CD4-positive, alpha-beta T cell treated with Interleukin-2 at 100 ng/mL for 4 hours (primary cell): ENCODE measurements around the gene COA7.
A peak's percentile ranks its signal among the peaks of the same experiment; 100 is the strongest.

Experiments used
- DNase-seq: peaks from one replicate; pipeline ENCODE4 v3.0.0-alpha.2; 2020; ENCODE audit warnings: low spot score

The COA7 gene

DNA sequence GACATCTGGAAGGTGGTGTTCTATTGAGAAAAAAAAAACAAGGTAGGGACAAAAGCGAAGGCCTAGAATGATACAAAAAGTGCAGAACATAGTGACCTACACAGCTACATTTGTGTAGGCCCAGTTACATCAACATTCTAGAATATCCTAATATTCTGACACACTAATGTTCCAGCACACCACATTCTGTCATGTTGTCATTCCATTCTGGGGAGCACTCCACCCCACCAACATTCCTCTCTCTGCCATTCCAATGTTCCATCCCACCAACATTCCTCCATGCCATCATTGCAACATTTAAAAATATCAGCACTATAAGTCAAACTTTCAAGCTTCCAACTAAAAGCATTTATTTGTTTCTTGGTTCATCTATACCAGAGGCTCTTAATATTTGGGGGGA lies 28.5 kb downstream of the COA7 start:
- DNase-seq: no peak

DNA sequence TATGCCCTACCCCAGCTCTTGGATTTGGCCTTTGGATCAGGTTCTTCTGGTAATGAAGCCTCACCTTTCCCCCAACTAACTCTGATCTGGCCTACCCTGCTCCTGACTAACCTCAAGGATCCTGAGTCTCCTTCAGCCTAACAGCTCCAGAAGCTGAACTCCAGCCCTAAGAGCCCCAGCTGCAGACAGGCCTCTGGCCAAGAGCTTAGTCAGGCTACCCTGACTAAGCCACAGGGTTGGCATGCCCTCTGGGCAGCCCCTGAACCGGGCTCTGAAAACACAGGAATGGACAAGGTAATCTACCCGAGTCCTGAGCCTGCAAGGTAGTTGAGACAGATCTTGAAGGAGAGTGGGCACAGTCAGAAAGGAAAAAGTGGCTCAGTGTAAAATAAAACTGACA lies 29.4 kb downstream of the COA7 start:
- no peak for DNase-seq

- no peak for DNase-seq
These were observed 30.2 kb downstream of the COA7 start for GRCh38 chr1:52667984-52668383.

GRCh38 chr1:52667290-52667689 lies 30.9 kb downstream of the COA7 start:
- DNase-seq: no peak

GRCh38 chr1:52665006-52665941 lies 32.9 kb downstream of the COA7 start:
- no peak for DNase-seq

GRCh38 chr1:52663716-52664115 lies 34.4 kb downstream of the COA7 start:
- no peak for DNase-seq

- no peak for DNase-seq
These were observed 35.4 kb downstream of the COA7 start for GRCh38 chr1:52662645-52663313.

GRCh38 chr1:52660807-52661206 lies 37.3 kb downstream of the COA7 start:
- DNase-seq: no peak

- no peak for DNase-seq
These were observed 38.1 kb downstream of the COA7 start for GRCh38 chr1:52659851-52660596.

- peak; percentile 13 for DNase-seq
These were observed 38.8 kb downstream of the COA7 start for GRCh38 chr1:52659356-52659755.

GRCh38 chr1:52658795-52659194 lies 39.4 kb downstream of the COA7 start:
- peak; percentile 43 for DNase-seq

GRCh38 chr1:52657702-52658101 lies 40.4 kb downstream of the COA7 start:
- no peak for DNase-seq

DNA sequence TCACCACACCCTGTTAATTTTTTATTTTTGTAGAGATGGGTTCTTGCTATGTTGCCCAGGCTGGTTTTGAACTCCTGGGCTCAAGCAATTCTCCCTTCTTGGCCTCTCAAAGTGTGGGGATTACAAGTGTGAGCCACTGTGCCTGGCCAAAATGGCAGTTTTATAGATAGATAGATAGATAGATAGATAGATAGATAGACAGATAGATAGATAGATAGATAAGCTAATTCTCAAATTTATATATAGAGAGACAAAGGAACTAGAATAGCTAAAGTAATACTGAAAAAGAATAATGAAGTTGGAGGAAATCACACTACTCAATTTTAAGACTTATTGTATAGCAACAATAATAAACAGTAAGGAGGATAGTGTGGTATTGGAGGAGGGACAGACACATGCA lies 44.1 kb downstream of the COA7 start:
- DNase-seq: no peak

DNA sequence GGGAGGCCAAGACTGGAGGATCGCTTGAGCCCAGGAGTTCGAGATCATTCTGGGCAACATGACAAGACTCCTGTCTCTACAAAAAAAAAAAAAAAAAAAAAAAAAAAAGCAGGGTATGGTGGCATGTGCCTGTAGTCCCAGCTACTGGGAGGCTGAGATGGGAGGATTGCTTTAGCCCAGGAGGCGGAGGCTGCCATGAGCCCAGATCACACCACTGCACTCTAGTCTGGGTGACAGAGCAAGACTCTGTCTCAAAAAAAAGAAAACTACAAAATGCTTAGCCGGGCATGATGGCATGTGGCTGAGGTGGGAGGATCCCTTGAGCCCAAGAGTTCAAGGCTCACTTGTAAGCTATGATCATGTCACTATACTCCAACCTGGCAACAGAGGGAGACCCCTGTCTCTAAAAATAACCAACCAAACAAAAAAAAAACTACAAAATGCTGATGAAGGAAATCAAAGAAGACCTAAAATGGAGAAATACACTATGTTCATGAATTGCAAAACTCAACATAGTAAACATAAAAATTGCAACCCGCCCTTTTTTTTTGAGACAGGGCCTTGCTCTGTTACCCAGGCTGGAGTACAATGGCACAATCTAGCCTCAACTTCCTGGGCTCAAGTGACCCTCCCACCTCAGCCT lies 44.8 kb downstream of the COA7 start:
- DNase-seq: no peak

DNA sequence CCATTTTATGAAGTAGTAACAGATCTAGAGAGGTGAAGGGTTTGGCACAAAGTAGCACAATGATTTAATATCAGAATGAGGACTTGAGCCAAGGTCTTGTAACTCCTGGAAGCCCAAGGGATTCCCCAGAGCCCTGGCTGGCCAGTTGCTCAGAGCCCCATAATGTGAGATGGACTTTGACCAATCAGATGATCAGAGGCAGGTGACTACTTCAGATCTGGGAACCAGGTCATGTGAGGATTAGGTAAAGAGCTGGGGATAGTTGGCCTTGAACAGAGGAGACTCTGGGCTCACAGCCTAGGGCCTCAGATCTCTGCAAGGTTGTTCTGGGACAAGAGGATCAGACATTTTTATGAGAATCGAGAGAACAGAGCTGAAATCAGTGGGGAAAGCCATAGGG lies 46.2 kb downstream of the COA7 start:
- no peak for DNase-seq

DNA sequence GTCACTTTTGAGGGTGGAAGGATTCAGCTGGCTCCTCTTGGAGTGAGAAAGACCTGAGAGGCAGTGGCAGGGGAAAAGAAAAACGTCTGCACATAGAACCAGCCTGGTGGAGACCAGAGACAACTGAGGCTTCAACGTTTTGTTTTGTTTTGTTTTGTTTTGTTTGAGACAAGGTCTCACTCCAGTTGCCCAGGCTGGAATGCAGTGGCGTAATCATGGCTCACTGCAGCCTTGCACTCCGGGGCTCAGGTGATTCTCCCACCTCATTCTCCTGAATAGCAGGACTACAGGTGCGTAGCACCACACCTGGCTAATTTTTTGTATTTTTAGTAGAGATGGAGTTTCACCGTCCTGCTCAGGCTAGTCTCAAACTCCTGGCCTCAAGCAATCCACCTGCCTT lies 52.9 kb downstream of the COA7 start:
- DNase-seq: no peak

DNA sequence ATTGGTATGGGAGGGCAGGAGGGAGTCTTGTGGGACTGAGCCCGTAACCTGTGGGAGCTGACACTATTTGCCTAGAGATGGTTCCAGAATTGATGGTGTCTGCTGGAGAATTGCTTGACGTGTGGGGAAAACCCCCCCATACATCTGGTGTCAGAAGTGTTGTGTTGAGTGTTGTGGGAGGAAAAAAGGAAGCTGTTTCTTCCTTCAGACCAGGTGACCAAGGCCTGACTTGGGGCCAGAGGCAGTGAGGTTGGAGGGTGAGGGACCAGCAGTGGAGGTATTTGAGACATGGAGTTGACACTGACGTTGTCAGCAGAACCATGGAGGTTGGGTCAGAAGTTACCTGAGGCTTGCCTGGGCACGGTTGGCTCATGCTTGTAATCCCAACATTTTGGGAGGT lies 56.8 kb downstream of the COA7 start:
- no peak for DNase-seq

DNA sequence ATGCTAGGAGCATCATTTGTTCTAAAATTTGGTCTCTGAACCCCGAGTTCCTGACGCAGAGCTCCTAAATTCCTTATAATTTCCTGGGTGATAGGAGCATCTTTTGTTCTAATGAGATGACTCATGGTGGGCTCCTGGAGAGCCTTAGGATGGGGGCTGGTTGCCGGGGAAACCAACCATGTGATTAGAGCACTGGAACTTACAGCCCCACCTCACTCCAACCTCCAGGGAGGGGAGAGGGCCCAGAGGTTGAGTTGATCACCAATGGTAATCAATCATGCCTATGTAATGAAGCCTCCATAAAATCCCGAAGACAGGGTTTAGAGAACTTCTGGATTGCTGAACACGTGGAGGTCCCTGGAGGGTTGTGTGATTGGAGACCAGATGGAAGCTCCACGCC lies 57.5 kb downstream of the COA7 start:
- DNase-seq: no peak

- no peak for DNase-seq
These were observed 60.2 kb downstream of the COA7 start for GRCh38 chr1:52637946-52638345.

- DNase-seq: peak; percentile 86
These were observed 61.1 kb downstream of the COA7 start for GRCh38 chr1:52636721-52637695.
